Esophagus squamous epithelium (tissue), 4 donors: Measurements from ENCODE around the gene ANKRD22.

Source experiments
- CTCF ChIP-seq, 6 experiments: fragments of 450-650 bp in 4 of 6; fragments of 200-600 bp in 2 of 6; sonication (generic) in 2 of 6; IDR thresholded peaks; one replicate each; pipeline ENCODE4 v1.5.1; 2016 to 2019; ENCODE audit warnings: antibody characterized with exemption in 6 of 6, mild to moderate bottlenecking in 4 of 6, moderate library complexity in 4 of 6
- POLR2A ChIP-seq, 4 donors: fragments of 450-650 bp; IDR thresholded peaks; one replicate each; pipeline ENCODE4 v1.6.1; 2017; ENCODE audit warnings: antibody characterized with exemption in 4 of 4, mild to moderate bottlenecking in 4 of 4, moderate library complexity in 3 of 4

- TF ChIP-seq CTCF (IDR thresholded peaks at IDR 0.05) (no peak), POLR2A (IDR thresholded peaks at IDR 0.05) (no peak)
These were observed 30.4 kb upstream of the ANKRD22 start for GRCh38 chr10:88881922-88882645.
